Metanephros (tissue), 2 donors: Measurements from ENCODE around the gene HDAC3. TPM values are rescaled to one million over a fixed set of nuclear protein-coding genes. Genes with fewer than 3 reads are reported as not detected.

Source experiments
- small RNA-seq: library from RNA; depleted of rRNA; stranded (forward); fragments of <200 nt; gene quantifications from one replicate; pipeline ENCODE3, GENCODE V24; 2014; ENCODE audit warnings: low replicate concordance
- total RNA-seq: library from RNA; depleted of rRNA; stranded (reverse); fragments of >200 nt; gene quantifications from one replicate; pipeline ENCODE4 v1.2.3, GENCODE V29; 2014

Gene HDAC3
- total RNA-seq, result 57.7 TPM

GRCh38 chr5:141636413-141637122 is at the start of gene HDAC3, which contains the start of gene RELL2:
Gene HDAC3 (minus strand): TSS chr5:141636849. CDS start chr5:141636790, 59 bp downstream.
Gene RELL2 (plus strand): TSS chr5:141636997. CDS start chr5:141638226, 1,229 bp downstream.

GRCh38 chr5:141681695-141682641 is 45.3 kb upstream of the HDAC3 start, which contains the start of gene ARAP3:
Gene ARAP3 (minus strand): TSS chr5:141682230. CDS start chr5:141680486, 1,744 bp downstream.

GRCh38 chr5:141650851-141651727 is 14.4 kb upstream of the HDAC3 start, which contains the start of gene FCHSD1:
Gene FCHSD1 (minus strand): TSS chr5:141651418. CDS start chr5:141651368, 50 bp downstream.

GRCh38 chr5:141618804-141619554 is 17.7 kb downstream of the HDAC3 start, which contains the start of gene DIAPH1:
Gene DIAPH1 (minus strand): TSS chr5:141619000. CDS start chr5:141618914, 86 bp downstream.

Small RNA genes within 50 kb of the gene (small RNA-seq; reads per million reads assigned to genes)
- not detected for gene RPS27AP10

Other genes with a start within 250 kb of the HDAC3 start
- gene PCDHGB4, start 249.2 kb downstream of the HDAC3 start, total RNA-seq, result 14.1 TPM
- gene PCDHGA8, start 244.2 kb downstream of the HDAC3 start, total RNA-seq, result 6.2 TPM
- gene PCDHGB5, start 238.9 kb downstream of the HDAC3 start, total RNA-seq, result 14.1 TPM
- gene PCDHGA9, start 234.1 kb downstream of the HDAC3 start, total RNA-seq, result 9.8 TPM
- gene PCDHGB6, start 228.8 kb downstream of the HDAC3 start, total RNA-seq, result 12.3 TPM
- gene PCDHGA10, start 223.9 kb downstream of the HDAC3 start, total RNA-seq, result 9.1 TPM
- gene PCDHGB7, start 219.2 kb downstream of the HDAC3 start, total RNA-seq, result 15.8 TPM
- 10.0 TPM for gene PCDHGA11, start 215.8 kb downstream of the HDAC3 start, total RNA-seq
- gene PCDHGA12, start 206.3 kb downstream of the HDAC3 start, total RNA-seq, result 10.0 TPM
- gene PCDHGC3, start 160.9 kb downstream of the HDAC3 start, total RNA-seq, result 71.1 TPM
- 9.6 TPM for gene PCDHGC4, start 151.8 kb downstream of the HDAC3 start, total RNA-seq
- gene PCDHGC5, start 147.8 kb downstream of the HDAC3 start, total RNA-seq, result 4.8 TPM
- gene DIAPH1, start 17.8 kb downstream of the HDAC3 start, total RNA-seq, result 37.0 TPM
- gene RELL2, start 148 bp upstream of the HDAC3 start, total RNA-seq, result 1.2 TPM
- 12.4 TPM for gene FCHSD1, start 14.6 kb upstream of the HDAC3 start, total RNA-seq
- gene ARAP3, start 45.4 kb upstream of the HDAC3 start, total RNA-seq, result 17.6 TPM
- gene PCDH1, start 241.6 kb upstream of the HDAC3 start, total RNA-seq, result 44.8 TPM